Fibroblast of the conjunctiva (primary cell): ENCODE data around the gene PLEKHM2.

Experiments
- DNase-seq: peaks from one replicate; pipeline ENCODE4 v3.0.0-alpha.2; 2010; ENCODE audit warnings: low read depth

PLEKHM2 gene

DNA sequence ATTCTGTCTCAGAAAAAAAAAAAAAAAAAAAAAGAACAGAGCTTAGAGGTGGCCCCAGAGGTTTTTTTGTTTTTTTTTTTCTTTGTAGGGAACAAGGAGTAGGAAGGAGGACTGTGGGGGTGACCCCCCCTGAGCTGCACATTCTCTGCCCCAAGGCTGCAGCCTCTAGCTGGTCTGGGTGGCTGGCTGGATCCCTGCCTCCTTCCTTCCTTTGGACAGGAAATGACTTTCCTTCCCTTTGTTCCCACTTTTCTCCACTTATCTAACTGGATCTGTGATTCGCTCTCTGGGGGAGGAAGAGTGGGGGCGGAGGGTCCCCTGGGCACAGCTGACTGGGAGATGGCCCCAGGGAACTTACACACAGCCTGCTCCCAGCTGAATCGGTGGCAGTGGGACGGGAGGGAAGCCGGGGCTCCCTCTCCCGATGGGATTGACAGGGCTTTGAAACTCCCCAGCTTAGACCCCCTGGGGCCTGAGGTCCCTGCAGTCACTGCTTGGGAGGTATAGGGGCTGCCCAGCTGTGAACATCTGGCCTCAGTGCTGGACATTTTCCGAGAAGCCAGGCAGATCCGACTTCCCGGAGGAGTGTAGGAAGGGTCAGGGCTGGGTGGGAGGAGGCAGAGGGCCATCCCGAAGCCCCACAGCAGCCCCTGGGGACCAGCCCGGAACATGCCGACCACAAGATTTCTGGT lies 76.5 kb downstream of the PLEKHM2 start:
- no peak for DNase-seq

DNA sequence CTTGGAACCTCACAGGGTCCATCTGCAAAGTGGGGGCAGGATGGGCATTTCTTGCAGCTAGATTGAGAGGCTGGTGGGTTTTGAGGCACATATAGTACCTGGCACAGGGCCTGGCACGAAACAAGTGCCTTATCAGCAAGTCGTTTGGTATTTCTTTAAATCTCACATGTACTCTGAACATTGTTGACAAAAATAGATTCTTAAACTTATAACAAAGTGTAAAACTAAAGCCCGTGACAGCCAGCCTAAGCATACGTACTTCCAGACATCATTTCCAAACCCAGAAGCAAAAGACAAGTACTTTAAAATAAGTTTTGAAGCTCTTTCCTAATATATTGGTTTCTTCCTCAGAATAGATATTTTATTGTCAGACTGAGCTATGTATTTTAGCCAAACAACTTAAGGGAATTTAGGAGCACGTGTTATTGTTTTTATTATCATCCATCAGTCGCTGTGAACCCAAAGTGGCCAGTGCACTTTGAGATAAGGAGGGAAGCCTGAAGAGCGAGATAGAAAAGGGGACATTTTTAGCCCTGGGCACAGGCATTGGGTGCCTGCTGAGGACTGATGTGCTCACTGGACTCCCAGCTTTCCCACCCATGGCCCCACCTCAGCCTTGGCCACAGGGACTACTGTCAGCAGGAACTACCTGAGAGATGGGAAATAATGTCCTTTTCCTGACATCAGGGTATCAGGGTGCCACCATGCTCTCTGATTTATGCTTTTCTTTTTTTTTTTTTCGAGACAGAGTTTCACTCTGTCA lies 77.4 kb downstream of the PLEKHM2 start:
- DNase-seq, result no peak

DNA sequence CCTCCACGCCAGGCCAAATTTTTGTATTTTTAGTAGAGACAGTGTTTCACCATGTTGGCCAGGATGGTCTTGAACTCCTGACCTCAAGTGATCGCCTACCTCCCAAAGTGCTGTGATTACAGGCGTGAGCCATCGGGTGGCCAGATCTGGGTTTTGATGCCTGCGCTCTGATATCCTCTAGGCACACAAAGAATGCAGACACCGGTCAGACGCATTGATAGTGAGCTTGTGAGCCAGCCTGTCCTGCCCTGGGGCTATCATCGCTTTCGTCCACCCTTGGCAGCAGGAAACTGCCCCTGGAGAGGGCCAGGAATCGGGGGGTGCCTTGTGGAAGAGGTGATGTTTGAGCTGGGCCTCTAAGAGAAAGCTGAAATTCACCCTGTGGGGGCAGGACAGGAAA lies 78.4 kb downstream of the PLEKHM2 start:
- DNase-seq, result no peak

DNA sequence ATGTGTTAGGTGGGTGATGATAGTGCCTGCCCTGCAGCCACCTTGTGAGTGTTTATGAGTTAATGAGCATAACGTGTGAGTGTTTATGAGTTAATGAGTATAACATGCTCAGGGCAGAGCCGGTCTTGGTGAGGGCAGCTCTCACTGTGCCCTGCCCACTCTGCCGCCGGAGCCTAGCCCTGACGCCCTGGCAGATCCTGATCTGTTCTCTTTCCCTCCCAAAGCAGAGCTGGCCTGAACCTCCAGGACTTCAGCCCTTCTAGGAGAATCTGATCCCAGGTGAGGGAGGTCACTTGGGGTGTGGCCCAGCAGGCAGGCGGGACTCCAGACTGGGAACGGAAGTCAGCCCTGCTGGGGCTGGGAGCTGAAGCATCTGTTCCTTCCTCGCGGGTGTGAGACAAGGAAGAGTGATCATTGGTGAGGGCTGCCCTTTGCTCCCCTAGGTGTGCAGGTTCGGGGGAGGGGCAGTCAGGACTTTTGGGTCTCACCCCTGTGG lies 80.2 kb downstream of the PLEKHM2 start:
- no peak for DNase-seq

DNA sequence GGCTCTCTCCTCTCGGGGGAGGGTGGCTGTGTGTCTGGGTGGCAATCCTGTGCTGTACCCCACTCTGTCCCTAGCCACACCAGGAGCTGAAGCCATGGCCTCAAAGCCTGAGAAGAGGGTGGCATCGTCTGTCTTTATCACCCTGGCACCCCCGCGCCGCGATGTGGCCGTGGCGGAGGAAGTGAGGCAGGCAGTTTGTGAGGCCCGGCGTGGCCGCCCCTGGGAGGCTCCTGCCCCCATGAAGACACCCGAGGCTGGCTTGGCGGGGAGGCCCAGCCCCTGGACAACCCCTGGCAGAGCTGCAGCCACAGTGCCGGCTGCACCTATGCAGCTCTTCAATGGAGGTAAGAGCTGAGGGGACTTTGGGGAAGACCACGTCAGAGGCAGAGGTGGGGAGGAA lies 80.8 kb downstream of the PLEKHM2 start:
- DNase-seq, result no peak

DNA sequence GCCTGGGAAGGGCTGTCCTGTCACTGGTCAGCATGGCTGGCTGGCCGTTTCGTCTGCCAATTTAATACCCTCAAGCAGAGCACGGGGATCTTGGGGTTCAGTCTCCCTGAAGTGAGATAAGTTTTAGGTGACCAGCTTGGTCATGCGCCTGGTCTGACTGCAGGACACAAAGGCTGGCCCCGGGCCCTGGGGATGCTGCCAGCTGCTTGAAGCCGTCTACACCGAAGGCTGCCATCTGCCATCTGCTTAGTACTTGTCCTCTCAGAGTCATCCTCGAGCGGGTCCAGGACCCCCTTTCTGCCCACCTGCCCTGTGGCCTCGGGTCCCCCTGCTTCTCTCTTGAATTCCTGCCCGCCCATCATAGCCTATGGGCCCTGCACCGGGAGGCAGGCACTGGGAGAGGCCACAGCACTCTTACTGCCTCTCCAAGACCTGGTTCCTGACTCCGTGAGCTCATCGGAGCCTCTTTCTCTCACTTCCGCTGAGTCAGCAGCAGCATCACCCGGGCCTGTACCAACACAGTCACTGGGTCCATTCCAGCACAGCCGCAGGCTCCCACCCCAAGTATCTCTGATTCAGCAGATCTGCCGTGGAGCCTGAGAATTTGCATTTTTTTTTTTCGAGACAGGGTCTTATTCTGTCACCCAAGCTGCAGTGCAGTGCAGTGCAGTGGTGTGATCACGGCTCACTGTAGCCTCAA lies 81.5 kb downstream of the PLEKHM2 start:
- DNase-seq, result no peak

DNA sequence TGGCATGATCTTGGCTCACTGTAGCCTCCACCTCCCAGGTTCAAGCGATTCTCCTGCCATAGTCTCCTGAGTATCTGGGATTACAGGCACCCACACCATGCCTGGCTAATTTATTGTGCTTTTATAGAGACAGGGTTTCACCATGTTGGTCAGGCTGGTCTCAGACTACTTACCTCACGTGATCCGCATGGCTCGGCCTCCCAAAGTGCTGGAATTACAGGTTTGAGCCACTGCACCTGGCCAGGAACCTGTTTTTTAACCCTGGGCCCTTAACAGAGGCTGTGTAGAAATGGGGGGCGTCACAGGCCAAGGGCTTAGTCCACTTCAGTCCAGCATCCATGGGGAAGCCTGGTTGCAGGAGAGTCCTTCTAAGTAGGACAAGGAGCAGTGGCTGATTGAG lies 83.8 kb downstream of the PLEKHM2 start:
- no peak for DNase-seq

DNA sequence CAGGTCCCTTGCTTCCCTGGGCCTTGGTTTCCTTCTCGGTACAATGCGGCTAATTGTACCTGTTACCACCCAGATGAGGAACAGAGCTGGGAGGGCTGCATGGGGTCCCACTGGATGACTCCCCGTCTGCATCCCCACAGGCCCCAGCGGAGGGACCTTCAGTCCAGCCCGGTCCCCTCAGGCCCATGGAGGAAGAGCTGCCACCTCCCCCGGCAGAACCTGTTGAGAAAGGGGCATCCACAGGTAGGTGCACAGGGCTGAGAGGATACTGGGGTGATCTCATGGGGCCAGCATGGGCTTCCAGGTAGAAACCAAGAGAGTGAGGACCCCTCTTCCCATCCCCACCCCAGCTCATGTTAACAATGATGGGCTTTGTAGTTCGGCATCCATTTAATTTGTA lies 84.3 kb downstream of the PLEKHM2 start:
- DNase-seq, result no peak

DNA sequence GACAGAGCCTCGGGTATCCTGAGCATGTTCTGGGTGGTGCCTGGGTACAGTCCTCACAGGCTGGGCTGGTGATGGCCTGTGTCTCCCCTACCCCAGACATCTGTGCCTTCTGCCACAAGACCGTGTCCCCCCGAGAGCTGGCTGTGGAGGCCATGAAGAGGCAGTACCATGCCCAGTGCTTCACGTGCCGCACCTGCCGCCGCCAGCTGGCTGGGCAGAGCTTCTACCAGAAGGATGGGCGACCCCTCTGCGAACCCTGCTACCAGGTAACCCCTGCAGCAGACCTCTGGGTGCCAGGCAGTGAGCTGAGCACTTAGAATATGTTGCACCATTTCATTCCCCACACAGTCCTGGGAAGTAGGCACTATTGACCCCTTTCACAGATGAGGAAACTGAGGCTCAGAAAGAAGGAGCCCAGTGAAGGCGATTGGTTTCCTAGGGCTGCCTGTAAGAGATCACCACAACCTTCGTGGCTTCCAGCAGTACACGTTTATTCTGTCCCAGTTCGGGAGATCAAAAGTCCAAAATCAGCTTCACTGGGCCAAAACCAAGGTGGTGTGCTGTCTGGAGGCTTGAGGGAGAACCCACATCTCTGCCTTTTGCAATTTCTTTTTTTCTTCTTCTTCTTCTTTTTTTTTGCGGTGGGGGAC lies 86.3 kb downstream of the PLEKHM2 start:
- DNase-seq, result no peak

DNA sequence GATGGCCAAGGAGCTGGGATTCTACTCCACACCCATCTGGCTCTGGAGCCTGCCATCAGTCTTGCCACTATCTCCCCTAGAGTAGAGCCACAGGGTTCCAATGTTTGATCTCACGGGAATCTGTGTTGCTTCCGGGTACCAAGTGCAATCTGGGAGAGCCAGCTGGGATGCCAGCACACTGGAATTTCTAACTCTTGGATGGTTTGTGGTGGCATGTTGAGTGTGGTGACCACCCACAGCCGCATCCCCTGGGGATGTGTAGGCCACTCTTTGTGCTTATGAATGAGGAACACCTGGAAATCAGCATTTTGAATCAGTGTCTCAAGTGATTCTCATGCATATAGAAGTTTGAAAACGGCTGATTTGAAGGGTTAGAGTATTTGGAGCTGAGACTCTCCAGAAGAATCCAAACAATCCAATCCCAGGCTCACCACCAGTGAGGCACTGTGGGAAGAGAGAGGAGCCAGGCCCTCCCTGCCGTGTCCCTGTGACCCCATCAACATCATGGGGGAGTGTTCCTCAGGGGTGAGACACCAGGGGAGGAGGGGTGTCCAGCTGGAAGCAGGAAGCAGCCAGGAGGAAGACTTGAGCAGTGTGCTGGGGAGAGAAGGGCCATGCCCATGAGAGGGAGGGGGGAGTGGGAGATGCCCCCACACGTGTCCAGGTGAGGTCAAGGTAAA lies 87.9 kb downstream of the PLEKHM2 start:
- DNase-seq, result no peak

DNA sequence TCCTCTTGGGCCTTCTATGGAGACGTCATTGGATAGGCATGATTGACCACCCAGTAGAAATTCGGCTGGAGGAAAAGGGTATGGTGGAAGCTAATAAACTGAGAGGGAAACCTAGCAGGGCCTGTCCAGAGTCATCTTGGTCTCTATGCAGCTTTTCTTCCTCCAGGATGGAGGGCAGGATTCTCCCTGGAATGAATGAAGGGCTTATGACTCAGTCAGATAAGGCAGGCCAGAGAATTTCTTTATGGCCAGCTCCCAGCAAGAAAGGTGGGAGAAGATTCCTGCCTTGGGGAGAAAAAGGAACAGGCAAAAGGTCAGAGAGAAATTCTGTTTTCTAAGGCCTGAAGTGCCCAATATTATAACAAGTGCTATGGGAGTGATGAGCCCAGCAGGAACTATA lies 91.6 kb downstream of the PLEKHM2 start:
- no peak for DNase-seq

DNA sequence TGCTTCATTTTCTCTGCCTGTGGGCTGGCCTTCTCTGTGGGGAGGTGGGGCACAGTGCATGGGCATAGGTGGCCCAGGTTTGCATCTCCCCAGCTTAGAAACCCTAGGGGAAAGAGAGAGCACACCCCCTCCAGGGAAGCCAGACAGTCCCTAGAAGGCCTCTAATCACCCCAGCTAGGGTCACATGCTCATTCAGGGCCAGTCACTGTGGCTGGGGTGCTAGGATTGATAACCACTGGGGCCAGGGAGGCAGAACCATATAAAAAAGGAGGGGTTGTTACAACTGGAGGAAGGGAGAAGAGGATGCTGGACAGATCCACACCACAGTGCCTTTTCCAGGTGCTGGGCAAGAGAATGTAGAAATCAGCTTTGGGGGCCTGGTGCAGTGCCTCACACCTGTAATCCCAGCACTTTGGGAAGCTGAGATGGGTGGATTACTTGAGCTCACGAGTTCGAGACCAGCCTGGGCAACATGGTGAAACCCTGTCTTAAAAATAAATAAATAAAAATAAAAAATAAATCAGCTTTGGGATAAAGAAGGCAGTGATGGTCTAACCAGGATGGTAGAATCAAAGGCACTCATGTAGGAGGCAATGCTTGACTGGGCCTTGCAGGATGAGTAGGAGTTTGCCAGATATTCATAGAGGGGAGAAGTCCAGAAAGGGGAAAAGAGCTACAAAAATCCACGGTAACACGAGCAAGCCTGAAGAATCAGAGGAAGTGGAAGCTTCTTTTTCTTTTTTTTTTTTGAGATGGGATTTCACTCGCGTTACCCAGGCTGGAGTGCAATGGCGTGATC lies 94.0 kb downstream of the PLEKHM2 start:
- DNase-seq, result no peak
